ENCODE measurements around the gene CLN6.

Gene CLN6

DNA sequence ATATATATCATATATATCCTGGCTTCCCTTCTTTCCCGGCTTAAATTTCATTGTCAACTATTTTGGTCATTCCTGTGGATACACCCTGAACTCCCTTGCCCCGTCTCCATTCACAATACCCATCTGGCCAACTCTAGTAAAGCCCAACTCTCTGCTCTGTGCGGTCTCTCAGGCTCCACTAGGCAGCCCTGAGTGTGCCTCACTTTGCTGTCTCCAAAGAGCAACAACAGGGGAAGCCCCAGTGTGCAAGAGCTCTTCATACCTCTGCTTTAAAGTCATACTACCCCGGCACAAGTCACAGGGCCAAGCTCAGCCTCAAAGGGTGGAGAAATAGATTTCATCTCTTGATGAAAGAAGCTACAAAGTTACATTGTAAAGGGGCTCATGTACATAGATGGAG, 29.2 kb upstream of the CLN6 start:
- H3K79me2 ChIP-seq = no peaks in the 10 kb centered on the region
- H3K4me2 ChIP-seq (ENCODE audit: low read length) = no peak overlapping the region
- no peaks in the 10 kb centered on the region for H3K4me1 ChIP-seq
- H3K9me3 ChIP-seq (ENCODE audit: control insufficient read depth, low read length) = no peaks in the 10 kb centered on the region
- H3K27me3 ChIP-seq (ENCODE audit: control insufficient read depth, insufficient read depth, low read length) = no peaks in the 10 kb centered on the region
- no peaks in the 10 kb centered on the region for H3K36me3 ChIP-seq (ENCODE audit: control insufficient read depth, insufficient read depth, low read length)
- no peak overlapping the region for H3K9ac ChIP-seq
- peak overlapping the region; percentile 66 for H2AFZ ChIP-seq
- H3K27ac ChIP-seq = no peak overlapping the region
- TF ChIP-seq, protein P1, sequence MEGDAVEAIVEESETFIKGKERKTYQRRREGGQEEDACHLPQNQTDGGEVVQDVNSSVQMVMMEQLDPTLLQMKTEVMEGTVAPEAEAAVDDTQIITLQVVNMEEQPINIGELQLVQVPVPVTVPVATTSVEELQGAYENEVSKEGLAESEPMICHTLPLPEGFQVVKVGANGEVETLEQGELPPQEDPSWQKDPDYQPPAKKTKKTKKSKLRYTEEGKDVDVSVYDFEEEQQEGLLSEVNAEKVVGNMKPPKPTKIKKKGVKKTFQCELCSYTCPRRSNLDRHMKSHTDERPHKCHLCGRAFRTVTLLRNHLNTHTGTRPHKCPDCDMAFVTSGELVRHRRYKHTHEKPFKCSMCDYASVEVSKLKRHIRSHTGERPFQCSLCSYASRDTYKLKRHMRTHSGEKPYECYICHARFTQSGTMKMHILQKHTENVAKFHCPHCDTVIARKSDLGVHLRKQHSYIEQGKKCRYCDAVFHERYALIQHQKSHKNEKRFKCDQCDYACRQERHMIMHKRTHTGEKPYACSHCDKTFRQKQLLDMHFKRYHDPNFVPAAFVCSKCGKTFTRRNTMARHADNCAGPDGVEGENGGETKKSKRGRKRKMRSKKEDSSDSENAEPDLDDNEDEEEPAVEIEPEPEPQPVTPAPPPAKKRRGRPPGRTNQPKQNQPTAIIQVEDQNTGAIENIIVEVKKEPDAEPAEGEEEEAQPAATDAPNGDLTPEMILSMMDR (IDR thresholded peaks at IDR 0.05) = no peak
- no peak overlapping the region for H3K4me3 ChIP-seq (ENCODE audit: low read depth, low read length)

DNA sequence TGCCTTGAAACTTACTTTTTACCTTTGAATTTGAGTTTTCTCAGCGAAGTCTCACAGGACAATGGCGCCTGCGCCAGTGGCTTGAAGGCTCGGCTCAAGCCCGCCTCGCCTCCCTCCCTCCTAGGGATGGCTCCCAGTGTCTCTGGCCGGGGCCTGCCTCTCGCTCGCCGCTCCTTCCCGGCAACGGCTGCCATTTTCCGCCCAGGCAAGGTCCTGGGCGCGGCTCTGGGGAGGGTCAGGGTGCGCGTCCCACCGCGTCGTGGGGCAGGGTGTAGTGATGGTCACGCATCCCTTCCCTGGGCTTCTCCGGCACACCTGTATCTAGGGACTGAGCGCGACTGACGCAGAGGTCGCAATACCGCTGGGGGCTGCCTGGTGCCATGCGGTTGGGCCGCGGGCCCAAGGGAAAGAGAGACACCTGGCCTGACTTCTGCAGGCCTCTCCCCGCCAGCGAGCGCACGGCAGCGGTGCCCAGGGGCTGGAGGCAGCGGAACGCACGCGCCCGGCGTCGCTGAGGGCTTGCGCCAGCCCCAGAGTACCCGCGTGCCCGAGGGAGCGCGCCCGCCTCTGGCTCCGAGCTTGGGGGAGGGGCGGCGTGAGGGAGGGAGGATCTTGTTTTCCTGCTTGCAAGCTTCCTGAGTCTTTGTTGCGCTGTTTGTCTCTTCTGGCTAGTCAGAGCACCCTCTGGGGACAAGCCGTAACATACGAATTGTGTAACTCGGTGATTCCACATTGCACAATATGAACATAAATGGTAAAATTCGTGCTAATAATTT, 27.3 kb upstream of the CLN6 start:
- H3K36me3 ChIP-seq (ENCODE audit: control insufficient read depth, insufficient read depth, low read length) = no peaks in the 10 kb centered on the region
- no peaks in the 10 kb centered on the region for H3K79me2 ChIP-seq
- TF ChIP-seq, protein P1 (IDR thresholded peaks at IDR 0.05) = peak; percentile 1
- peak overlapping the region; percentile 96 for H2AFZ ChIP-seq
- H3K9ac ChIP-seq = peak overlapping the region; percentile 53
- peak overlapping the region; percentile 91 for H3K27ac ChIP-seq
- H3K27me3 ChIP-seq (ENCODE audit: control insufficient read depth, insufficient read depth, low read length) = no peaks in the 10 kb centered on the region
- no peaks in the 10 kb centered on the region for H3K9me3 ChIP-seq (ENCODE audit: control insufficient read depth, low read length)
- peak overlapping the region; percentile 66 for H3K4me2 ChIP-seq (ENCODE audit: low read length)
- no peaks in the 10 kb centered on the region for H3K4me1 ChIP-seq
- peak overlapping the region; percentile 44 for H3K4me3 ChIP-seq (ENCODE audit: low read depth, low read length)

DNA sequence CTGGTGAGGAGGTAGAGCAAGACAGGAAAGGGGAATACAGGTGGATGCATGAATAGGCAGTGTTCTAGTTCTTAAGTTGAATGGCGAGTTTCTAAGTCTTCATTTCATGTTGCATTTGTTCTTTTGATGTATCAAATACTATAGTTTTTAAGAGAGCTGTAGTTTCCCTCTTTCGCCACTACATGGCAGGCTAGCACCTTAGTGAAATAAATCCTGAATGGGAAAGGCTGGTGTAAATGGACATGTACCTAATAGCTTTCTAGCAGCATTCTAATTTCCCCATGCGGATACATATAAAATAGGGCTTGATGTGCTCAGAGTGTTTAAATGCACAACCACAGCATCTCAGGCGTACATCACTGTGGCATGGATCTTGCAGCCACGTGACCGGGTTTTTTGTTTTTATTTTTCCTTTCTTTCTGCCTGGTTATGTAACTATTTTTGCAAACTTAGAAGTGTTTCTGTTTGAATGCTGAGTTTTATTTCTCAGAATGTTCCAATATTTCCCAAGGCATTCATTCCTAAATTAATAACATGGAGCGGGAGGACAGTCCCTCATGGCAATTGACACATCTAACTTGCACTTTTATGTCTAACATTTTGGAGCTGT, 23.5 kb upstream of the CLN6 start:
- Histone ChIP-seq H3K79me2 (no peaks in the 10 kb centered on the region), H3K9ac (no peak overlapping the region), H3K4me2 (ENCODE audit: low read length) (peak overlapping the region; percentile 22), H3K27ac (no peak overlapping the region), H3K9me3 (ENCODE audit: control insufficient read depth, low read length) (no peaks in the 10 kb centered on the region), H3K4me1 (no peaks in the 10 kb centered on the region), H3K36me3 (ENCODE audit: control insufficient read depth, insufficient read depth, low read length) (no peaks in the 10 kb centered on the region), H3K27me3 (ENCODE audit: control insufficient read depth, insufficient read depth, low read length) (no peaks in the 10 kb centered on the region), H2AFZ (no peak overlapping the region), H3K4me3 (ENCODE audit: low read depth, low read length) (no peak overlapping the region)
- TF ChIP-seq, protein P1 (IDR thresholded peaks at IDR 0.05) = peak; percentile 75

DNA sequence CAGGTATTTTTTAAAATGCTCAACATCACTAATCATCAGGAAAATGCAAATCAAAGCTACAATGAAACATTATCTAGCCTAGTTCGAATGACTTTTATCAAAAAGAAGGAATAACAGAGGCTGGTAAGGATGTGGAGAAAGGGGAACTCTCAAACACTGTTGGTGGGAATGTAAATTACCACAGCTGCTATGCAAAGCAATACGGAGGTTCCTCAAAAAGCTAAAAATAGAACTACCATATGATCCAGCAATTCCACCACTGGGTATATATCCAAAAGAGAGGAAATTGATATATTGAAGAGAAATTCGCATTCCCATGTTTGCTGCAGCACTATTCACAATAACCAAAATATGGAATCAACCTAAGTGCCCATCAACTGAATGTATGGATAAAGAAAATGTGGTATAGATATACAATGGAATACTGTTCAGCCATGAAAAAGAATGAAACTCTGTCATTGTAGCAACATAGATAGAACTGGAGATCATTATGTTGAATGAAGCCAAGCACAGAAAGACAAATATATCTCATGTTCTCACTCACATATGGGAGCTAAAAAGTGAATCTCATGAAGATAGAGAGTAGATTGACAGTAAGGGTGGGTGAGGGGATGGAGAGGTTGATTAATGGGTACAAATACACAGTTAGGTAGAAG, 19.7 kb upstream of the CLN6 start:
- Histone ChIP-seq H3K4me1 (no peaks in the 10 kb centered on the region), H3K27me3 (ENCODE audit: control insufficient read depth, insufficient read depth, low read length) (no peaks in the 10 kb centered on the region), H3K79me2 (no peaks in the 10 kb centered on the region), H2AFZ (no peak overlapping the region), H3K4me3 (ENCODE audit: low read depth, low read length) (no peak overlapping the region), H3K27ac (no peak overlapping the region), H3K36me3 (ENCODE audit: control insufficient read depth, insufficient read depth, low read length) (no peaks in the 10 kb centered on the region), H3K9me3 (ENCODE audit: control insufficient read depth, low read length) (no peaks in the 10 kb centered on the region), H3K9ac (no peak overlapping the region), H3K4me2 (ENCODE audit: low read length) (no peak overlapping the region)
- TF ChIP-seq, protein P1 (IDR thresholded peaks at IDR 0.05) = no peak

All from parathyroid adenoma (tissue), 2 donors.